ENCODE measurements around the gene DNAAF2. TPM values are rescaled to one million over a fixed set of nuclear protein-coding genes. Genes with fewer than 3 reads are reported as not detected.
A peak's percentile ranks its signal among the peaks of the same experiment; 100 is the strongest.
"Not testable (repeated sequence)": the region's sequence is repeated elsewhere in the genome, so short reads cannot be mapped to it uniquely, and the experiment has no call there.

DNAAF2 gene
- total RNA-seq, 1 donor from 2014 or later = 17.1 TPM

GRCh38 chr14:49589387-49589786 is 45.7 kb downstream of the DNAAF2 start:
- no peak for TF ChIP-seq CTCF (conservative IDR thresholded peaks at IDR 0.05; ENCODE audit: low read depth, low read length)
- DNase-seq (ENCODE audit: low read depth) = no peak
- no peak overlapping the region for H3K4me3 ChIP-seq (ENCODE audit: low read depth, low read length)

- peak overlapping the region; percentile 30 for H3K4me3 ChIP-seq (ENCODE audit: low read depth, low read length)
- TF ChIP-seq CTCF (conservative IDR thresholded peaks at IDR 0.05; ENCODE audit: low read depth, low read length) = peak; percentile 73
- DNase-seq (ENCODE audit: low read depth) = peak; percentile 58
Measured at GRCh38 chr14:49586673-49587460, 48.2 kb downstream of the DNAAF2 start.

GRCh38 chr14:49585803-49586672 is 49.0 kb downstream of the DNAAF2 start, which contains the start of gene RPS29:
Gene RPS29, minus strand, starts transcription at chr14:49586380. Its CDS starts 34 bp downstream, at chr14:49586346.
- TF ChIP-seq CTCF (conservative IDR thresholded peaks at IDR 0.05; ENCODE audit: low read depth, low read length) = no peak
- H3K4me3 ChIP-seq (ENCODE audit: low read depth, low read length) = peak within 1 kb of the TSS; percentile 66
- peak; percentile 96 for DNase-seq (ENCODE audit: low read depth)

GRCh38 chr14:49584981-49585640 is 49.9 kb downstream of the DNAAF2 start:
- not testable (repeated sequence) for DNase-seq (ENCODE audit: low read depth)
- H3K4me3 ChIP-seq (ENCODE audit: low read depth, low read length) = peak overlapping the region; percentile 66

GRCh38 chr14:49584058-49584457 is 51.0 kb downstream of the DNAAF2 start:
- TF ChIP-seq CTCF (conservative IDR thresholded peaks at IDR 0.05; ENCODE audit: low read depth, low read length) = no peak
- H3K4me3 ChIP-seq (ENCODE audit: low read depth, low read length) = peak overlapping the region; percentile 66
- no peak for DNase-seq (ENCODE audit: low read depth)

- TF ChIP-seq CTCF (conservative IDR thresholded peaks at IDR 0.05; ENCODE audit: low read depth, low read length) = no peak
- H3K4me3 ChIP-seq (ENCODE audit: low read depth, low read length) = no peak overlapping the region
- DNase-seq (ENCODE audit: low read depth) = no peak
Measured at GRCh38 chr14:49583629-49584028, 51.4 kb downstream of the DNAAF2 start.

Measured in epithelial cell of proximal tubule (primary cell).